Frontal cortex (tissue), 4 donors: ENCODE data around the gene CC2D2B. TPM values are rescaled to one million over a fixed set of nuclear protein-coding genes. Genes with fewer than 3 reads are reported as not detected.
A peak's percentile ranks its signal among the peaks of the same experiment; 100 is the strongest.
"Not testable (repeated sequence)": the region's sequence is repeated elsewhere in the genome, so short reads cannot be mapped to it uniquely, and the experiment has no call there.

Experiments
- DNase-seq, 2 donors: peaks; one replicate each; pipeline ENCODE4 v3.0.0; 2012; ENCODE audit warnings: low spot score in 2 of 2
- FAIRE-seq: peaks from 2 replicates; lab custom pipeline; 2012; peaks lifted over from hg19 to GRCh38; lab: Jason Lieb, UNC
- total RNA-seq: library from RNA; depleted of rRNA; stranded (reverse); fragments of >200 nt; gene quantifications from one replicate; pipeline ENCODE4 v1.2.3, GENCODE V29; 2014
- donor health status: control.
- donor health status: control.
- donor health status: control.

Gene CC2D2B
- total RNA-seq, 1 donor from 2014 or later, result 1.2 TPM

GRCh38 chr10:95998255-95998784 lies 90.5 kb downstream of the CC2D2B start:
- FAIRE-seq (no peak), DNase-seq (no peak)

- DNase-seq, result no peak
- FAIRE-seq, result no peak
These were observed 106.2 kb downstream of the CC2D2B start for GRCh38 chr10:96013956-96014355.

DNA sequence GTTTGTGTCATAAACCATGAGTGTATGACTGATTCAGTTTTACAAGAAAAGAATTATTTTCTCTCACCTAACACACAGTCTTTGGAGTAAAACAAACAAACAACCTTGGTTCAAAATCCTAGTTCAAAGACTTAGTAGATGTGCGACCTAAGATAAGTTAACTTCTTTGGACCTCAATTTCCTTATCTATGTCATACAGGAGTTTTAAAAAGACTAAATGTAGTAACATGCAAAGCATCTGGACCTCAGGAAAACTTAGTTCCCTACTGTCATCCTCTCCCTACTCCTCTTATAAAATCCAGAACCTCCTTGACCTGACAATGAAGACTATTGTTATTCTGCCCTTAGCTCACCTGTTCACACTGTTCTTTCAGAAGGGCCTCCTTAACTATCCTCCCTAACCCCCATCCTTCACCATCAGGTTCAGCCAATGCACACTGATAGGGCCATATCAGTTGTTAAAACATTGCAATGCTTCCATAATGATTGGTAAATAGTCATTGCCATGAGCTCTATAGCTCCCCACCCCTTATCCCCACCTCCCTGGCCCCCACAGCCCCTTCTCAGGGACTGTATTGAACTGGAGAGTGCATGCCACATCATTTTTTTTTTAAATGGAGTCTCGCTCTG lies 106.8 kb downstream of the CC2D2B start:
- DNase-seq (no peak), FAIRE-seq (no peak)

DNA sequence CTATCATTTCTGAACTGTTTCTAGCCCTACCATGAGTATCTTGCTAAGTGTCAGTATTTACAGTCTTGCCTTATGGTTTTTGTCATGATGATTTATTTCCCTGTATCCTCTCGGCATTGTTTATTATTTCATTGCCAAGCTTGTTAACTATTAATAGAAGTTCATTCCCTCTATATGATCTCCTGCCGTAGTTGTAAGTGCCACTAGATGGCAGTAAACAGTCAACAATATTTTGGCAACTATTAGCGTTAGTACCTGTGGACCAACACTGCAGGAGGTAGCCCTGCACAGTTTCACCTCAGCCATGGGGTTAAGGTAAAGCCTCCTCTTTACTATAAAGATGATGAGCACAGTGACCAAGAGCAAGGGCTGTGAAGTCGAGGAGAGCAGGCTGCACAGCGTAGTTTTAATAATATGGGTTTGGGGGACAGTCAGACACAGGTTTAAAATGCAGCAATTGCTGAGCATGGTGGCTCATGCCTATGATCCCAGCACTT lies 109.5 kb downstream of the CC2D2B start:
- FAIRE-seq, result no peak

DNA sequence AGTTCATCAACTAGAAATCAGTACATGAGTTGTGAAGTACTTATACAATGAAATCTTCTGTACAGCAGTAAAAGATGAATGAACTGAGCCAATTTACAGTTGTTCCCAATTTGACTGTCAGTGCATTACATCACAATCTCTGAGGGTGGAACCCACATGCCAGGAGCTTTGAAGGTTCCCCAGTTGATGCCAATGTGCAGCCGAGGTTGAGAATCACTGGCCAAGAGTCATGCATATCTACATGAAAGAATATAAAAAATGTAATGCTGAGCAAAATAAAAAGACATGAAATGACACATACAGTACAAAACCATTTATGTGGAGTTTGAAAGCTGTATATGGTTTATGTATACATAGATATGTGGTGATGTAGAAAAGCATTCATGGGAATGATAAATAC lies 113.6 kb downstream of the CC2D2B start:
- FAIRE-seq, result no peak
- DNase-seq, result no peak

More for the DNA sequence above, 109.5 kb downstream of the CC2D2B start:
- DNase-seq, result peak in 1 of 2 donors; percentile 44

DNA sequence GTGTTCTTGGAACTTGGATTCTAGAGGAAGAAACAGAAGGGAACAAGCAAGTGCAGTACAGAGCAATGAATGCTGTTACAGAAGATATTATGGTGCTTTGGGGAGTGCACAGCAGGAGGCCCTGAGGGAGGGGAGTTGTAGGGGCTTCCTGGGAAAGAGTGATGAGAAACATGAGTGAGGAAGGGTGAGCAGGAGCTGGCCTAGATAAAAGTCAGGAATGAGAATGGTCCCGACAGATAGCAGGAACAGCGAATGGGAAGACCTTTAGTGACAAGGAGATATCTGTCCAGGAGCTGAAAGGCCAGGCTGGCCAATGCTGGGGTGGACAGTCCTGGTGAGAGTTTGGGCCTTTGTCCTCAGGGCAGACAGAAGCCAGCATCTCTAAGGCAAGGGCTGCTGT lies 115.0 kb downstream of the CC2D2B start:
- FAIRE-seq (no peak), DNase-seq (no peak)

DNA sequence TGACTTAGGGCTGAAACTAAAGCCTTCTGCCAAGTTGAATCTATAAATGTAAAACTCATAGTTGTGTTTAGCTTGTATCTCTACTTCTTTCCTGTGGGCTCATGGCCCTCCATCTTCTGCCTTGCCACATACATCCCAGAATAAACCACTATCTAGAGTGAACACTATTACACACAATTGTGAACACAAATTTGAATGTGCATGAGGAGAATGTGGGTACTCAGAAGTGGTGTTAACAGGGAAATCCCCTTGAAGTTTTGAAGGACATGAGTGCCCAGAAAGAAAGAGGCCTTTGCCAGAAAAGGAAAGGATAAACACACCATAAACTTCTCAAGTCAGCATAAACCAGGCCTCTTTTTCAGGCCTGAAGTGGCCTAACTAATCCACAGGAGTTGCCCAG lies 115.4 kb downstream of the CC2D2B start:
- FAIRE-seq, result no peak

GRCh38 chr10:96025566-96025965 lies 117.8 kb downstream of the CC2D2B start:
- DNase-seq, result no peak

More for the DNA sequence above, 115.4 kb downstream of the CC2D2B start:
- DNase-seq, result no peak

DNA sequence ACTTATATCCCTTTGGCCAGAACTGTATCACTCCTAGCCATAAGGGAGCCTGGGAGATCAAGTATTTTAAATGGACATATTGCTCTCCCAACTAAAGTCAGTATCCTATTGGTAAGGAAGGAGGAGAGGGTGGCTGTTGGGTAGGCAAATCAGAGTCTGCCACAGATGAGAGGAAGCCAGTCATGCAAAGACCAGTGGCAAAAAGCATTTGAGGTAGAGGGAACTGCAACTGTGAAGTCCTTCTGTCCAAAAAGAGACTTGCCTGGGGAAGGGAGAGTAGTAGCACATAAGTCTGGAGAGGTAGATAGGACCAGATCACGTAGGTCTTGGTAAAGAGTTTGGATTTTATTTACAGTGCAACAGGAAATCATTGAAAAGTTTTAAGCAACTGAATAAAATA lies 126.8 kb downstream of the CC2D2B start:
- DNase-seq (no peak), FAIRE-seq (no peak)

More at GRCh38 chr10:96025566-96025965, 117.8 kb downstream of the CC2D2B start:
- FAIRE-seq, result no peak

DNA sequence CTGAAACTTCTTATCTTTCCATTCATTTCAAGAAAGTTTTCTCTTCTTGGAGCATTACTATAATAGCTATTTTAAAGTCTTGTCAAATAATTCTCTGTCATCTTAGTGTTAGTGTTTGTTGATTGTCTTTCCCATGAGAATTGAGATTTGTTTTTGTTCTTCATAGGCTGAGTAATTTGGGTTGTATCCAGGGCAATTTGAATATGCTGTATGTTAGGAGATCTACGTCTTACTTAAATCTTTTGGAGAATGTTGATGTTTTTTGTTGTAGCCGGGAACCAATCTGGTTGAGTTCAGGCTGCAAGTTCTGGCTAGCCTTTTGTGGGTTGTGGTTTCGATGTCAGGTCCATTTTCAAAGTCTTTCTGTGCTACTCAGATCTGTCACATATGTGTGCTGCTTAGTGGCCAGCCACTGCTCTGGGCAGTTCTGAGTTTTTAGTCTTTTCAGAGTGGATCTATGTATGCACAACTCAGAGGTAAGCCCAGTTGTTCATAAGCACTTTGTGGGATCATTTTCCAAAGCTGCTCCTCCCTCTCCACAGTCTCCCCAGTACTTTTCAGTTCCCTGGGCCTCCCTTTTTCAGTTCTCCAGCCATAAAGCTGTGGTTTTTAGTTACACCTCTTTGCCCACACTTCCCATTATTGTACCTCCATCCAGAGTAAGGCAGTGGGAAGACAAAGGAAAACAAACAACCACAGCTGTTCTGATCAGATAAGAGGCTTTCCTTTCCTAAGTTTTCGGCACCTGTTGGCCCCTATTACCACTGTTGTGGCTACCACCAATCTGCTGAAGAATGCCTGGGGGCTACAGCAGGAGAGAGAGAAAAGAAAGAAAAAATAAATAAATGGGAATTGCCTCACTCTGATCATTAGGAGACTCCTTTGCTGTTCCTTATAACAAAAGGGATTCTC lies 131.0 kb downstream of the CC2D2B start:
- DNase-seq (no peak), FAIRE-seq (no peak)

DNA sequence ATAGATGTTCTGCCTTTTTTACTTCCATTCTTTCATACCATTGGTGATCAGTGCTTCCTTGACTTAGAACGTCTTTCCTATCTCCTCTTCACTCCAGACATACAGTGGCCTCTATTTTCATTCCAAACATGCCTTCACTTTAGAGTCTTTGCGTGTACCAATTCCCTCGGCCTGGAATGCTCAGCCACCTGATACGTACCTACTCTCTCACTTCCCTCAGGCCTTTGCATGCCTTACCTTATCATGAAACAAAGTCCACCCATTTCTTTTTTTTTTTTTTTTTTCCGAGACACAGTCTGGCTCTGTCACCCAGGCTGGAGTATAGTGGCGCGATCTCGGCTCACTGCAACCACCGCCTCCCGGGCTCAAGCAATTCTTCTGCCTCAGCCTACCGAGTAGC lies 133.4 kb downstream of the CC2D2B start:
- DNase-seq, result no peak
- no peak for FAIRE-seq

- no peak for FAIRE-seq
- DNase-seq, result peak; percentile 92 to 95
These were observed 135.5 kb downstream of the CC2D2B start, which contains the start of gene CCNJ for GRCh38 chr10:96043033-96043892. Gene CCNJ (plus strand): TSS chr10:96043583. CDS start chr10:96044394, 811 bp downstream.

DNA sequence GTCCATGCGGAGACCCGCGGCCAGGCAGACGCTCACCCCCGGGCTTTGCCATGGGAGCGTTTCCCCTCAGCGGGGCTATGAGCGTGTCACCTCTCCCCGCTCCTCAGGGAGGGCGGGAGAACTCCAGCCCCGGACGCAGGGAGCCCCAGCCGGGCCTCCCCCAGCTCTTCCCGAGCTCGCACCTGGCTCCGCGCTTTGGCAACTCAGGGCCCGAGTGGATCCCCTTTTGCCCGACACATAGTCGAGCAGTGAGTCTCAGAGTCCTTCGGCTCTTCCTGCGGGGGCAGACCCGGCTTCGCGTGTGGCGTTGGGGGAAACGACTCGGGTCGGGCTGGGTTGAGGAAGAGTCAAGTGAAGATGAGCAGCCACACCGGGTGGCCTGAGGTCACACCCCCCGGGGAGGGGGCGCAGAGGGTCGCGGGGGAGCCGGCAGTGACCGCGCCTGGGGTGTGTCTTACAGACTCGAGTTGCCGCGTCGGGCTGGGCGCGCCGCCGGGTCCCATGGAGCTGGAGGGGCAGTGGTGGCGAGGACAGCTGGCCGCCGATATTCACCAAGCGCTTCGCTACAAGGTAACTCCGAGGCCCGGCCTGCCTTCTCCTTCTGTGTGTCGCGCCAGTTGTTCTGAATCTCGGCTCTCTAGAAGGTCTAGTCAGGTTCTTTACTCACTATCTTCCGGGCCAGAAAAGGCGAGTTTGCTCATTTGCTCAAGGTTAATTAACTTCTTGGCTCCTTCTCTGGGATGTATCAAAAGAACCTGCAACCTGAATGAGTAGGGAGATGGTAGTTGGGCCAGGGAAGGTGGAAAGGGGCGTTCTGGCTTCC lies 136.3 kb downstream of the CC2D2B start:
- DNase-seq (peak; percentile 57 to 68), FAIRE-seq (no peak)

- DNase-seq (no peak), FAIRE-seq (no peak)
These were observed 137.0 kb downstream of the CC2D2B start for GRCh38 chr10:96044736-96045135.

GRCh38 chr10:96046546-96046945 lies 138.8 kb downstream of the CC2D2B start:
- DNase-seq (no peak), FAIRE-seq (no peak)

DNA sequence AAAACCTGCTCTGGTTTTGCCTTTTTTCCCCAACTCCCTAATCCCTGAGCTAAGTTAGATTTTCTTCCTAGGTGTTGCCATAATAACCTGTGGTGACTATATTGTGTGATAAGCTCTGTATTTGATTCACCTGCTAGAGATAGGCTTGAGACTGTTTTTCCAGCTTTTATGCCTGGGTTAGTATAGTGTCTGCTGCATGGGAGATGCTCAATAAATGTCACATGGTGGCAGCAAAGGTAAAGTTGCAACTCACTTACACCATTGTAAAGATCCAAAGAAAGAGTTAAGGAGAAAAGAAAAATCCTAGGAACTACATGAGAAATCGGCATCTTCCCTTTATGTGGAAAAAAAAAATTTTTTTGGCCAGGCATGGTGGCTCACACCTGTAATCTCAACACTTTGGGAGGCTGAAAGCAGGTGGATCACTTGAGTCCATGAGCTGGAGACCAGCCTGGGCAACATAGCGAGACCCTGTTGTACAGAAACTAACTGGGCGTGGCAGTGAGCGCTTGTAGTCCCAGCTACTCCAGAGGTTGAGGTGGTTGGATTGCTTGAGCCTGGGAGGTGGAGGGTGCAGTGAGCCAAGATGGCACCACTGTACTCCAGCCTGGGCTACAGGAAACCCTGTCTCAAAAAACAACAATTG lies 139.4 kb downstream of the CC2D2B start:
- DNase-seq, result no peak
- no peak for FAIRE-seq

GRCh38 chr10:96047925-96048324 lies 140.2 kb downstream of the CC2D2B start:
- not testable (repeated sequence) for FAIRE-seq, DNase-seq

GRCh38 chr10:96049340-96049739 lies 141.6 kb downstream of the CC2D2B start:
- FAIRE-seq, result no peak

More at GRCh38 chr10:96049340-96049739, 141.6 kb downstream of the CC2D2B start:
- no peak for DNase-seq
